ENCODE results near the gene GP5.

The GP5 gene

GRCh38 chr3:194396859-194397756, 2.0 kb downstream of the GP5 start:
- DNase-seq, result no peak

- DNase-seq, result no peak
Measured at GRCh38 chr3:194396539-194396858, 2.6 kb downstream of the GP5 start.

DNA sequence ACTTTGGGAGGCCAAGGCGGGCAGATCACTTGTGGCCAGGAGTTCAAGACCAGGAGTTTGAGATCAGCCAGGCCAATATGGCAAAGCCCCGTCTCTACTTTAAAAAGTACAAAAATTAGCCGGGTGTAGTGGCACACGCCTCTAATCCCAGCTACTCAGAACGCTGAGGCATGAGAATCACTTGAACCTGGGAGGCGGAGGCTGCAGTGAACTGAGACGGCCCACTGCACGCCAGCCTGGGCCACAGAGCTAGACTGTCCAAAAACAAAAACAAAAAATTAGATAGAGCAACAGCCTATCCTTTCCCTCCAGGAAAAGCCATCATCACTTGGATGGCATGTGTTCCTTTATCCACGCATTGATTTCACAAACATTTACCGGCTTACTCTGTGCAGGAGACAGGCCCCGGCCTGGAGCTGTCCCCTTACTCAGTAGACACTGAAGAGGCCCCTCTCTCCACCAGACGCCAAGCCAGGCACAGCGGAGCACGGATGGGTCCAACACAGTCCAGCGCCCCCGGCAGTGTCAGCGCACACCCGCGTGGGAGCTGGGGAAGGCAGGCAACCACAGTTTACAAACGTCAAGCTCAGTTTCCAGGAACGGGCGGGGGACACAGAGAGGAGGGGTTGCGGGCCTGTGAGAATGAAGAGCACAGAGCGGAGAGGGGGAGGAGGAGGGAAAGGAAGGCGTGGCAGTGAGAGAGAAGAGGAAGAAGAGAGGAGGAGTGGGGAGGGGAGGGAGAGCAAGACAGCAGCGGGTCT, 3.1 kb downstream of the GP5 start:
- DNase-seq, result no peak

GRCh38 chr3:194395212-194395611, 3.9 kb downstream of the GP5 start:
- DNase-seq, result peak; percentile 16

- DNase-seq, result no peak
Measured at GRCh38 chr3:194392576-194392975, 6.5 kb downstream of the GP5 start.

DNA sequence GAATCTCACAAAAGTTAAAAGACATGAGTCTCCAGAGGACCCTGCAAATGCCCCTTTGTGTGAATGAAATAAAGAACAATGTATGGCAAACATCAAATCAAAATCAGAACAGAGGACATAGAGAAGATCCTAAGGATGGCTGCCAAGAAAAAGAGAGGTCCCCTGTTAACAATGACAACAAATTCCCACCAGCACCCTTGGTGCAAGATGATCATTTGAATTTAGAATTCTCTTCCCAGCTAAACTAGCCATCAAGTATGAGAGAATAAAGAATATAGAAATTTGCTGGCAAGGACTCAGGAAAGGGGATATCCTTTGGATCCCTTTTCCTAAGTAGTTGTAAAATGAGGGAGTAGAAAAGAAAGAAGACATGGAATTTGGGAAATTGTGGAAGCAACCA, 8.2 kb downstream of the GP5 start:
- DNase-seq, result no peak

- no peak for DNase-seq
Measured at GRCh38 chr3:194389269-194389668, 9.8 kb downstream of the GP5 start.

- DNase-seq, result no peak
Measured at GRCh38 chr3:194387926-194388418, 11.1 kb downstream of the GP5 start.

- DNase-seq, result no peak
Measured at GRCh38 chr3:194387276-194387675, 11.8 kb downstream of the GP5 start.

- no peak for DNase-seq
Measured at GRCh38 chr3:194386648-194387047, 12.4 kb downstream of the GP5 start.

DNA sequence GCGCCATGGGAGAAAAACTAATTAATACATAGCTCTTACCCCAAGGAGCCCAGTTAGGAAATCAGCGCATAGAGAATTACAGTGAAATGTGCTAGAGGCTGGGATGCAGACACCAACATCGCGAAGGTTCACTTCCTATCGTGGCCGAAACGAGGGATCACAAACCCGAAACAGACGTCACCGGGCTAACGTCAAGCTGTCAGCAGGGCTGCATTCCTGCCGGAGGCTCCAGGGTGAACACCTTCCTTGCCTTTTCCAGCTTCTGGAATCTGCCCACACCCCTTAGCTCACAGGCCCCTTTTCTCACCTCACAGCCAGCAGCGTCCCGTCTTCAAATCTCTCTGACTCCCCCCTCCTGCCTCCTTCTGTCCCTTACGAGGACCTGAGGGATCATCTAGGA, 13.0 kb downstream of the GP5 start:
- DNase-seq, result no peak

GRCh38 chr3:194384569-194385001, 14.5 kb downstream of the GP5 start:
- no peak for DNase-seq

DNA sequence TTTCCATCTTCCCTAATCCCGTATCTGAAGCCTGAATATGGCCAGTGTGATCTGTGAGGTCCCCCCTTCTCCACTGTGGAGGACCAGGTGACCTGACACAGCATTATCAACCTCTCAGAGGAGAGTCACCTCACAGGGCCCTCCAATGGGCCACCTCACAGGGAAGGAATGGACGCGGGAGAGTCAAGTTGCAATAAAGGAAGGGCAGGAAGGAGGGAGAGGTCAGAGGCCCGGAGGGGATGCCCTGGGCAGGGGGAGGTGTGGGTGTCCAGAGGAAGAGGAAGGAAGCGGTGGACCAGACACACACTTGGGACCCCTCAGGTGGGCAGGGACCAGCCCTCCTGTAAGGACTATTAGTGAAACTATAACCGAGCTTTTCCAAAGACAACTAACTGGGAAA, 14.9 kb downstream of the GP5 start:
- no peak for DNase-seq

GRCh38 chr3:194383276-194383940, 15.7 kb downstream of the GP5 start:
- no peak for DNase-seq

- DNase-seq, result no peak
Measured at GRCh38 chr3:194382892-194383223, 16.2 kb downstream of the GP5 start.

DNA sequence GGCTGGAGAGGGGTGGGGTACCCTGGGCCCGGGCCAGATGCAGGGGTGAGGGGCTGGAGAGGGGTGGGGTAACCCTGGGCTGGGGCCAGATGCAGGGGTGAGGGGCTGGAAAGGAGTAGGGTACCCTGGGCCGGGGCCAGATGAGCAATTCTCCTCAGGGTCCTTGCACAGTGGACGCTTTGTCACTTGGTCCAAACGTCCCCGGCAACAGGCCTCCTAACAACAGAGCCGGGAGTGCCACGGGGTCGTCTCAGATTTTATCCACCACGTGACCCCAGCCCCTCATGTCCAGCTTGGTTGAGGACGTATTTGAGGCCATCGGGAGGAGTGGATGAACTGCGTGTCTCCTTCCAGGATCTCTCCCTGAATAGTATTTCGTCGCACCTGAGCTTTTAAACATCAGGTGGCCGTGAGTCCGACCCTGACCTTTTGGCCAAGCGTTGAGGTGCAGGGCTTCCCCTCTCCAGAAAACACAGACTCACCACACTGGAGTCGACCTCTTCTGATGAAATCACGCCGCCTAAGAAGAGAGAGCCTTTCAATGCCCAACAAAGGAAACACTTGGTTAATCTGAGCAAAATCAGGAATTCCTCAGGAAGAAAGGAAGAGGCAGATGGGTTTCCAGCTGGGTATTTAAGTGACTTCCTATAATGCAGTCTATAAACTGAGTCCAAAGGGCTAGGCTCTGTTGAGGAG, 16.7 kb downstream of the GP5 start:
- DNase-seq, result no peak

GRCh38 chr3:194381460-194381875, 17.6 kb downstream of the GP5 start:
- no peak for DNase-seq

GRCh38 chr3:194380326-194380725, 18.7 kb downstream of the GP5 start:
- no peak for DNase-seq

DNA sequence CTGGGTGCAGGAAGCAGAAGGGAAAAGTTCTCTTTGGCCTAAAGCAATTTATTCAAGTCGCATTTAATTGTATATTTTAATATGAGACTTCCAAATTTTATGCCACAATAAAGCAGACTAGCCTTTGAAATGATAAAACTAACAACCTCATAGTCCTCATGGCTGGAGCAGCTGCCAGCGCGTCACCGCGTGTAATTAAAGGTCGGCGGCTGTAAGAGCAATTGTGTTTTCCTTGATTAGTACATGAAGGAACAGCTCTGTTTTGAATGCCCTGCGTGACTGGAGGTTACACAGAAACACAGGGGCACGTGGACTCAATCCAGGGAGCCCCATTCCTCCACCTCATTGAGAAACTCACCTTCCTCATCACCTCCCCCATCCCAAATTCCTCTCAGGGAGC, 19.4 kb downstream of the GP5 start:
- DNase-seq, result no peak

DNA sequence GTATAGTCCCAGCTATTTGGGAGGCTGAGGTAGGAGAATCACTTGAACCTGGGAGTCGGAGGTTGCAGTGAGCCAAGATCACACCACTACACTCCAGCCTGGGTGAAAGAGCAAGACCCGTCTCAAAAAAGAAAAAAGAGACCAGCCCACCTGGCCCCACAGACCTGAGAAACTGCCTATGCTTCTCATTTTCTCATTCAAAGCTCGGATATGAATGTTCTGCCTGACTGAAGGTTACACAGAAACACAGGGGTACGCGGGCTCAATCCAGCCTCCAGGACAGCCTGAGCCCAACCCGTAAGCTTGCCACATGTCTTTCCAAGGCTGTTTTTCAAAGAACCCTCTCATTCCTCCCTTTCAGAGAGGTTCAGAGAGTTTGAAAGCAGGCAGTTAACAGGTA, 19.8 kb downstream of the GP5 start:
- no peak for DNase-seq

GRCh38 chr3:194377708-194378107, 21.4 kb downstream of the GP5 start:
- no peak for DNase-seq

DNA sequence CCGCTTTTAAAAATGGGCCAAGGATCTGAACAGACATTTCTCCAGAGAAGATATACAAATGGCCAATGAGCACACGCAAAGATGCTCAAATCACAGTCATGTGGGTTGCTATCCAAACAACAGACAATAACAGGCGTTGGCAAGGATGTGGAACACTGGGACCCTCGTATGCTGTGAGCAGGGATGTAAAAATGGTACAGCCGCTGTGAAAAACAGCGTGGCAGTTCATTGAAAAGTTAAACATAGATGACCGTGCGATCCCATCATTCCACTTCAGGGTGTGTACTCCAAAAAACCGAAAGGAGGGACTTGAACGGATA, 22.9 kb downstream of the GP5 start:
- no peak for DNase-seq
